Fibroblast of the aortic adventitia (primary cell): ENCODE results near the gene RIMBP2. TPM values are rescaled to one million over a fixed set of nuclear protein-coding genes. Genes with fewer than 3 reads are reported as not detected.

Experiments used
- DNase-seq: peaks from one replicate; pipeline ENCODE4 v3.0.0-alpha.2; 2010; ENCODE audit warnings: low read depth
- H3K4me3 ChIP-seq: 2 replicates; pipeline ENCODE4 v1.5.1; 2011; ENCODE audit warnings: low read depth, mild to moderate bottlenecking, control low read depth, low read length, moderate library complexity
- CTCF ChIP-seq: IDR thresholded peaks from 2 replicates; pipeline ENCODE4 v1.5.1; 2011; ENCODE audit warnings: mild to moderate bottlenecking, low read length, control low read depth, inconsistent platforms; ENCODE audit not compliant: insufficient read depth
- total RNA-seq: library from RNA; depleted of rRNA; stranded (reverse); fragments of >200 nt; gene quantifications from 2 replicates; pipeline ENCODE4 v1.2.3, GENCODE V29; 2012; ENCODE audit warnings: low replicate concordance

RIMBP2 gene
- total RNA-seq, 1 donor = not detected

DNA sequence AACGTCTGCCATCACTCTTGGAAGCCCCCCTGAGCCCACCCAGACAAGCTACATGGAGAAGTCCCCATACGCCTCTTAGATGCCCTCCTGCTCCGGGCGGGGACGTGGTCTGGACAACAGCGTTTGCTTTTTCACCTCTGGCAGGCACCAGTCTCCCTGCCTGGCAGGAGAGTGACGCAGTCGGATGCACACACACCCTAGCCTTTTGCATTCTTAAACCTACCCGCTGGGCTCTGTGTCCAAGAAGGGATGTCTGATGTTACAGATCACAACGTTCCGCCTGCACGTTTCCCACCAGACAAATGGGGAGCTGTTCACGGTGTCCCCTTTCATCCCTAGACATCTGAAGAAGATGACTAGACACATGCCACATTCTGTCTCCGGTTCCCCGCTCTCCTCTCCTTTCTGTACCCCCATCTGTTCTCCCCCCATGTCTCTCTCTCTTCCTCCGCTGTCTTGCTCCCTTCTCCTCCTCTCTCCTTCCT lies 100.2 kb downstream of the RIMBP2 start:
- no peak for TF ChIP-seq CTCF
- no peak overlapping the region for H3K4me3 ChIP-seq
- no peak for DNase-seq

- TF ChIP-seq CTCF = no peak
- no peak for DNase-seq
- no peak overlapping the region for H3K4me3 ChIP-seq
Observed at GRCh38 chr12:130614530-130614905, 101.6 kb downstream of the RIMBP2 start.

DNA sequence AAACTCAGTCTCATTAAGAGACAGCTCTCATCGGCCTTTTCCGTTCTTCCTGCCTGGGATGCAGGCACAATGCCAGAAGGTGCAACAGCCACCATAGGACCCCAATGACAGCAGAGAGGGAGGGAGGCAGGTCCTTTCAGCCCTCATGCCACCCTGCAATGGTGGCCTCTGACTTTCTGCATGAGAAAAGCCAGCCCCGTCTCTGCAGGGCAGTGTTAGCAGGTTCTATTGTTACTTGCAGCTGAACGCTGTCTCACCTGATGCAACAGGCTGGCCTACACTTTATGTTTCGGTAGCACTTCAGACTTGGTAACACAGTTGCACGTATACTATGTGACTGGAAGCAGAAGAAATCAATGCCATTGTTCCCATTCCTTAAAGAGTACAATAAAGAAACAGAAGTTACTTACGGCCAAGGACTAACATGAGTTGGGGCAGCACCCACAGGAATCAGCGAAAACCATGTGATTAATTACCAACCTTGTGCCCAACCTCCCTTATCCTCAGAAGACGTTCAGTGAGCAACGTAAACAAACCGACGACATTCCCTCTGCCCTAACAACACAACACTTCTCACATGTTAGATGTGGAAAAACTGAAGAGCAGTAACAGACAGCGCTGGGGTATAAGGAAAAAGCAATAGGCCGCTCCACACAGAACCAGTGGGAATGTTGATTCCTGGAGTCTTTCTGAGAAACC lies 102.1 kb downstream of the RIMBP2 start:
- H3K4me3 ChIP-seq = no peak overlapping the region
- DNase-seq = no peak
- no peak for TF ChIP-seq CTCF

DNA sequence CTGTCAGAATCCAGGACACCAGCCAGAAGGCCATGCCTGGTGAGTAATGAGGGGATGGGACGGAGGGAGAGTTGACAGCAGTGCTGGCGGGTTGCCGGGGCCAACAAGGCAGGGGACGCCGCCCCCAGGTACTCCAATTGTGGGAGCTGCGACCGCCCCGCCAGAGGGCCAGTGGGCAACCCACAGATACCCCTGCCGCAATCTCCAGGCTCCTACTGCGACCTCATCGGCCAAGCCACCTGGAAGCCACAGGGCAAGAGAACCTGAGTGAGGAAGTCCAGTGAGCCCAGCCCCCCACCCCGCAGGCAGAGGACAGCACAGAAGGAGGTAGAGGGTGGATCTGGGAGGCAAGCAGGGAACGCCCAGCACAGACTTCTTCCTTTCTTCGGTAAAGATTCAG lies 103.0 kb downstream of the RIMBP2 start:
- no peak for DNase-seq
- no peak overlapping the region for H3K4me3 ChIP-seq
- no peak for TF ChIP-seq CTCF

GRCh38 chr12:130611026-130611905 lies 104.8 kb downstream of the RIMBP2 start:
- DNase-seq = no peak
- no peak for TF ChIP-seq CTCF
- no peak overlapping the region for H3K4me3 ChIP-seq

GRCh38 chr12:130609966-130610365 lies 106.1 kb downstream of the RIMBP2 start:
- DNase-seq = no peak
- H3K4me3 ChIP-seq = no peak overlapping the region
- no peak for TF ChIP-seq CTCF
